Lung (tissue), 12 donors: Measurements from ENCODE around the gene MVB12B. TPM values are rescaled to one million over a fixed set of nuclear protein-coding genes. Genes with fewer than 3 reads are reported as not detected.

Source experiments
- ATAC-seq: fragments of 200-7000 bp; cut with Tn5 transposase; one replicate; pipeline ENCODE4 v1.9.1; 2020; ENCODE audit warnings: moderate number of reproducible peaks; ENCODE audit not compliant: insufficient read depth, low FRiP score
- DNase-seq, 3 donors: peaks; one replicate each; pipeline ENCODE4 v3.0.0-alpha.2; 2013 to 2017
- H3K27ac ChIP-seq, 2 donors: one replicate each; pipeline ENCODE4 v1.5.1; 2013; ENCODE audit warnings: mild to moderate bottlenecking in 2 of 2, moderate library complexity in 2 of 2, control low read depth in 1 of 2, inconsistent platforms in 1 of 2, low read depth in 1 of 2, low read length in 1 of 2
- H3K27me3 ChIP-seq, 3 donors: one replicate each; pipeline ENCODE4 v1.5.1; 2013; ENCODE audit warnings: low read length in 2 of 3; ENCODE audit not compliant: control insufficient read depth in 3 of 3, insufficient read depth in 3 of 3
- H3K36me3 ChIP-seq, 4 donors: one replicate each; pipeline ENCODE4 v1.5.1; 2013; ENCODE audit warnings: low read length in 4 of 4, mild to moderate bottlenecking in 1 of 4, moderate library complexity in 1 of 4; ENCODE audit not compliant: control insufficient read depth in 4 of 4, insufficient read depth in 4 of 4
- H3K4me1 ChIP-seq, 5 donors: one replicate each; pipeline ENCODE4 v1.5.1; 2013; ENCODE audit warnings: low read length in 5 of 5, mild to moderate bottlenecking in 2 of 5, moderate library complexity in 1 of 5; ENCODE audit not compliant: control insufficient read depth in 5 of 5, insufficient read depth in 5 of 5
- H3K4me3 ChIP-seq: one replicate; pipeline ENCODE4 v1.5.1; 2013; ENCODE audit warnings: mild to moderate bottlenecking, control low read depth, moderate library complexity
- H3K9ac ChIP-seq, 2 donors: one replicate each; pipeline ENCODE4 v1.5.1; 2013; ENCODE audit warnings: low read length in 2 of 2, control low read depth in 1 of 2; ENCODE audit not compliant: insufficient read depth in 1 of 2
- H3K9me3 ChIP-seq, 4 donors: one replicate each; pipeline ENCODE4 v1.5.1; 2013; ENCODE audit warnings: low read length in 3 of 4, mild to moderate bottlenecking in 1 of 4, moderate library complexity in 1 of 4; ENCODE audit not compliant: control insufficient read depth in 4 of 4, insufficient read depth in 3 of 4
- WGBS, 2 donors: extraction: QIAGEN DNeasy Blood & Tissue Kit; methylation state at CpG; one replicate each; pipeline ENCODE4 v1.1.7; 2013; 5-methylcytosine and 5-hydroxymethylcytosine counted together
- polyA plus RNA-seq, 2 donors: library from polyadenylated mRNA; stranded (reverse); fragments of 200-250 nt; gene quantifications; one replicate each; pipeline ENCODE4 v1.2.1, GENCODE V29; 2013
- total RNA-seq, 2 donors: library from RNA; depleted of rRNA in 1 of 2; stranded (reverse); fragments of >200 nt in 1 of 2; gene quantifications; one replicate each; pipeline ENCODE4 v1.2.1, GENCODE V29; 2014 to 2021
- TF ChIP-seq, protein P1 (sequence below): IDR thresholded peaks from 2 replicates; pipeline ENCODE4 v1.5.1; 2012; ENCODE audit warnings: mild to moderate bottlenecking; ENCODE audit errors: control extremely low read depth, extremely low read depth
- donor health status: control.
- donor health status: control.
- donor health status: Bipolar disorder and iron deficiency.
- donor health status: healthy.
- donor health status: DM: yes; HTN: yes; CAD: no.

Gene MVB12B
- total and polyA plus RNA-seq, 4 donors, result 9.5 to 33.6 (median 16.5) TPM

DNA sequence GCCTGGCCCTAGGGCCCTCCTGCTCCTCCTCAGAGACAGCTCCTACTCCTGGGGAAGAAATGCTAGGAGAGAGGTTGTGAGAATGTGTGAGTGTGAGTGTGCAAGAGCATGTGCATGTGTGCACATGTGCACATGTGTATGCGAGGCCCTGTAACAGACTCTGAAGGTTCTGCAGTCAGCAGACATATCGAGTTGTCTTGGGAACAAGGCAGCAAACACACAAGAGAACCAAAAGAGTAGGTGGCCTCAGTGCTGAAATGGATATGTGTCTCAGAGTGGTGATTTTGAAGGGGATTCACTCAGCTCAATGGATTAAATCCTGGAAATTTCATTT is 50.5 kb downstream of the MVB12B start:
- DNase-seq (peak in 2 of 3 donors; percentile 24 to 27), ATAC-seq (no peak)
- Histone ChIP-seq H3K9ac (no peak overlapping the region), H3K36me3 (peaks cover 0 to 4% (median 2%) of the 10 kb centered on the region in 4 donors), H3K27me3 (no peaks in the 10 kb centered on the region), H3K4me3 (no peak overlapping the region), H3K9me3 (no peaks in the 10 kb centered on the region), H3K27ac (peak overlapping the region in 1 of 2 donors; percentile 61), H3K4me1 (peaks cover 3 to 37% (median 17%) of the 10 kb centered on the region in 5 donors)
- 78 to 83% methylated on average over 2 of the region's 2 CpGs for WGBS, 2 donors
- TF ChIP-seq, protein P1, sequence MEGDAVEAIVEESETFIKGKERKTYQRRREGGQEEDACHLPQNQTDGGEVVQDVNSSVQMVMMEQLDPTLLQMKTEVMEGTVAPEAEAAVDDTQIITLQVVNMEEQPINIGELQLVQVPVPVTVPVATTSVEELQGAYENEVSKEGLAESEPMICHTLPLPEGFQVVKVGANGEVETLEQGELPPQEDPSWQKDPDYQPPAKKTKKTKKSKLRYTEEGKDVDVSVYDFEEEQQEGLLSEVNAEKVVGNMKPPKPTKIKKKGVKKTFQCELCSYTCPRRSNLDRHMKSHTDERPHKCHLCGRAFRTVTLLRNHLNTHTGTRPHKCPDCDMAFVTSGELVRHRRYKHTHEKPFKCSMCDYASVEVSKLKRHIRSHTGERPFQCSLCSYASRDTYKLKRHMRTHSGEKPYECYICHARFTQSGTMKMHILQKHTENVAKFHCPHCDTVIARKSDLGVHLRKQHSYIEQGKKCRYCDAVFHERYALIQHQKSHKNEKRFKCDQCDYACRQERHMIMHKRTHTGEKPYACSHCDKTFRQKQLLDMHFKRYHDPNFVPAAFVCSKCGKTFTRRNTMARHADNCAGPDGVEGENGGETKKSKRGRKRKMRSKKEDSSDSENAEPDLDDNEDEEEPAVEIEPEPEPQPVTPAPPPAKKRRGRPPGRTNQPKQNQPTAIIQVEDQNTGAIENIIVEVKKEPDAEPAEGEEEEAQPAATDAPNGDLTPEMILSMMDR, result no peak

DNA sequence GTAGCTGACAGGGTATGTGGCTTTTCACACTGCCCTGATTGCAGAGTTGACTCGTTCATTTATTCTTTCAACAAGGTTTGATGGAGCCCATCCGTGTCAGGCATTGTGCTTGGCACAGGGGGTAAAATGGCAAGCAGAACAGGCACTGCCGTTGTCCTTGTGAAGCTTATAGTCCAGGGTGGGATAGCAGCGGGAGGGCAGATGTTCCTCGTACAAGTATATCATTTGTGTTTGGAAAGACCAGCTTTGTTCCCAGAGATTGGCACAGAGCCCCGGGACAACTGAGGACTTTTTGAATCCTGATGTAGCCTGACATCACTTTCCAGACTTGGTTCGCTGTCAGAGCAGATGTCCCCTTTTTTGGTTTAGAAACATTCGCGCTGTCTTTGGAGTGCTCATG is 50.9 kb downstream of the MVB12B start:
- Histone ChIP-seq H3K9ac (no peak overlapping the region), H3K4me3 (no peak overlapping the region), H3K27me3 (no peaks in the 10 kb centered on the region), H3K36me3 (peaks cover 0 to 6% (median 2%) of the 10 kb centered on the region in 4 donors), H3K27ac (peak overlapping the region in 1 of 2 donors; percentile 61), H3K4me1 (peaks cover 3 to 37% (median 17%) of the 10 kb centered on the region in 5 donors), H3K9me3 (no peaks in the 10 kb centered on the region)
- DNase-seq, result peak in 2 of 3 donors; percentile 24 to 41
- ATAC-seq, result no peak
- WGBS, 2 donors, result 81 to 87% methylated on average over 9 of the region's 9 CpGs
- TF ChIP-seq, protein P1, result no peak

DNA sequence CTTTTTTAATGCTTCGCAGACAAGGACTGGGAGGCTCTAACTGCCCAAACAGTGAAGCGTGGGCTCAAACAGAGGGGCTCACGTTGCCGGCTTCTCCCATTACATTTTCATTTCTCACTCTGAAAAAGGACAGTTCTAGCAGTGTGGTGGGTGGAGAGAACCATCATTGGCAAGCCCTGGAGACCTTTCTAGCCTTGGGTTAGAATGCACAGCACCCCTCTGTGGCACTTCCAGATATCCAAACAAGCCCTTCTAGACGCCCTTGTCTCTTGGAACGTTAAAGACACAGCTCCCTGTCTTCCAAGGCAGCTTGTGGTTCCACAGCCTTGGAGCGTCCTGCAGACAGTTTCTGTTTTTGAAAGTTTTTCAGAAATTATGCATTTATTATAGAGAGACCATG is 52.1 kb downstream of the MVB12B start:
- TF ChIP-seq, protein P1, result no peak
- Histone ChIP-seq H3K36me3 (peaks cover 0 to 7% (median 3%) of the 10 kb centered on the region in 4 donors), H3K4me3 (no peak overlapping the region), H3K27me3 (no peaks in the 10 kb centered on the region), H3K9me3 (no peaks in the 10 kb centered on the region), H3K9ac (no peak overlapping the region), H3K27ac (no peak overlapping the region), H3K4me1 (peaks cover 0 to 34% (median 14%) of the 10 kb centered on the region in 5 donors)
- DNase-seq (no peak), ATAC-seq (no peak)
- WGBS, 2 donors, result 83 to 92% methylated on average over 7 of the region's 7 CpGs
